ENCODE data around the gene KDM7A.

KDM7A gene

GRCh38 chr7:140082770-140083169, 94.0 kb downstream of the KDM7A start:
- no peak for DNase-seq (ENCODE audit: low read depth)

GRCh38 chr7:140081774-140082425, 94.9 kb downstream of the KDM7A start:
- DNase-seq (ENCODE audit: low read depth) = no peak

GRCh38 chr7:140080919-140081318, 95.9 kb downstream of the KDM7A start:
- DNase-seq (ENCODE audit: low read depth) = no peak

- no peak for DNase-seq (ENCODE audit: low read depth)
These were observed 97.7 kb downstream of the KDM7A start for GRCh38 chr7:140079121-140079536.

- no peak for DNase-seq (ENCODE audit: low read depth)
These were observed 98.4 kb downstream of the KDM7A start for GRCh38 chr7:140078392-140078791.

GRCh38 chr7:140074780-140075179, 102.0 kb downstream of the KDM7A start:
- DNase-seq (ENCODE audit: low read depth) = no peak

GRCh38 chr7:140070546-140070945, 106.2 kb downstream of the KDM7A start:
- DNase-seq (ENCODE audit: low read depth) = no peak

GRCh38 chr7:140069298-140069949, 107.4 kb downstream of the KDM7A start:
- DNase-seq (ENCODE audit: low read depth) = no peak

GRCh38 chr7:140068033-140068432, 108.8 kb downstream of the KDM7A start:
- no peak for DNase-seq (ENCODE audit: low read depth)

- DNase-seq (ENCODE audit: low read depth) = no peak
These were observed 109.7 kb downstream of the KDM7A start for GRCh38 chr7:140067052-140067451.

GRCh38 chr7:140062528-140063299, 114.1 kb downstream of the KDM7A start, which contains the start of gene PARP12:
Gene PARP12 (minus strand): TSS chr7:140062951. CDS start chr7:140062847, 104 bp downstream.
- peak; percentile 66 for DNase-seq (ENCODE audit: low read depth)

- DNase-seq (ENCODE audit: low read depth) = peak; percentile 10
These were observed 114.7 kb downstream of the KDM7A start for GRCh38 chr7:140062118-140062527.

- DNase-seq (ENCODE audit: low read depth) = no peak
These were observed 115.2 kb downstream of the KDM7A start for GRCh38 chr7:140061607-140061930.

GRCh38 chr7:140060788-140061606, 115.8 kb downstream of the KDM7A start:
- no peak for DNase-seq (ENCODE audit: low read depth)

GRCh38 chr7:140060243-140060630, 116.5 kb downstream of the KDM7A start:
- DNase-seq (ENCODE audit: low read depth) = no peak

- DNase-seq (ENCODE audit: low read depth) = no peak
These were observed 117.2 kb downstream of the KDM7A start for GRCh38 chr7:140059273-140060242.

- DNase-seq (ENCODE audit: low read depth) = no peak
These were observed 118.3 kb downstream of the KDM7A start for GRCh38 chr7:140058517-140058916.

- no peak for DNase-seq (ENCODE audit: low read depth)
These were observed 119.6 kb downstream of the KDM7A start for GRCh38 chr7:140057143-140057535.

GRCh38 chr7:140056431-140057142, 120.2 kb downstream of the KDM7A start:
- no peak for DNase-seq (ENCODE audit: low read depth)

- no peak for DNase-seq (ENCODE audit: low read depth)
These were observed 121.0 kb downstream of the KDM7A start for GRCh38 chr7:140055833-140056232.

Measured in stimulated activated CD8-positive, alpha-beta memory T cell treated with anti-CD3 and anti-CD28 coated beads, Interleukin-15, amount 100 ng/mL, for 24 hours (primary cell).